ENCODE data around the gene COMMD8.

- TF ChIP-seq CTCF (IDR thresholded peaks at IDR 0.05) (no peak), POLR2A (IDR thresholded peaks at IDR 0.05) (no peak)
Observed at GRCh38 chr4:47475411-47475810, 11.9 kb upstream of the COMMD8 start.
